A549 (cell line): ENCODE measurements around the gene CALN1. TPM values are rescaled to one million over a fixed set of nuclear protein-coding genes. Genes with fewer than 3 reads are reported as not detected.

ENCODE experiments used
- ATAC-seq, 2 experiments: fragments of 200-7000 bp in 1 of 2; fragments of >200 bp in 1 of 2; cut with Nextera tagmentation in 1 of 2; cut with Tn5 transposase in 1 of 2; 3 replicates each; pipeline versions ENCODE4 v1.8.0 to v1.9.1; 2018 to 2020; ENCODE audit warnings: mild to moderate bottlenecking in 1 of 2, moderate library complexity in 1 of 2
- CTCF ChIA-PET: fragments of 300-600 bp; sonication (Branson Sonifier 250); formaldehyde crosslinking; extraction: SDS; loops from one replicate; lab custom pipeline; 2021; ENCODE audit warnings: antibody characterized with exemption, inconsistent platforms; lab: Yijun Ruan, JAX
- POLR2A ChIA-PET: fragments of 350-600 bp; formaldehyde crosslinking; extraction: SDS; loops from one replicate; lab custom pipeline; 2021; ENCODE audit warnings: antibody characterized with exemption, inconsistent platforms; lab: Yijun Ruan, JAX
- DNase-seq, 2 experiments: peaks; one replicate each; pipeline versions ENCODE4 v3.0.0 to v3.0.0-alpha.2; 2011 to 2016; ENCODE audit warnings: low read depth in 1 of 2, low spot score in 1 of 2
- FAIRE-seq: peaks from 2 replicates; lab custom pipeline; 2011; peaks lifted over from hg19 to GRCh38; lab: Jason Lieb, UNC
- H3K27ac ChIP-seq, 2 experiments: fragments of >200 bp; sonication (Bioruptor Twin); formaldehyde crosslinking; 3 replicates each; pipeline ENCODE4 v1.5.1; 2016 to 2017
- H3K4me1 ChIP-seq: fragments of >200 bp; sonication (Bioruptor Twin); formaldehyde crosslinking; 3 replicates; pipeline ENCODE4 v1.6.1; 2016
- H3K4me2 ChIP-seq: fragments of >200 bp; sonication (Bioruptor Twin); formaldehyde crosslinking; 3 replicates; pipeline ENCODE4 v1.6.1; 2016
- H3K4me3 ChIP-seq: fragments of >200 bp; sonication (Bioruptor Twin); formaldehyde crosslinking; 3 replicates; pipeline ENCODE4 v1.5.1; 2016
- H3K9me3 ChIP-seq: fragments of >200 bp; sonication (Bioruptor Twin); formaldehyde crosslinking; 3 replicates; pipeline ENCODE4 v1.6.1; 2016
- ATOH8 ChIP-seq: fragments of 250-450 bp; sonication (Bioruptor Pico); IDR thresholded peaks from 2 replicates; pipeline ENCODE4 v1.5.0; 2020; ENCODE audit warnings: low read depth, mild to moderate bottlenecking, moderate library complexity
- CEBPB ChIP-seq, 2 experiments: fragments of >200 bp in 1 of 2; sonication (Bioruptor Twin) in 1 of 2; formaldehyde crosslinking in 1 of 2; IDR thresholded peaks; 2 replicates each; pipeline ENCODE4 v1.6.1; 2012 to 2016
- CTCF ChIP-seq: fragments of >200 bp; sonication (Bioruptor Twin); formaldehyde crosslinking; IDR thresholded peaks from 3 replicates; pipeline ENCODE4 v1.5.1; 2016
- E2F6 ChIP-seq: IDR thresholded peaks from 2 replicates; pipeline ENCODE4 v1.6.1; 2012; ENCODE audit warnings: low read depth, borderline replicate concordance
- ELK1 ChIP-seq: fragments of 150-350 bp; IDR thresholded peaks from 2 replicates; pipeline ENCODE4 v1.6.1; 2014; ENCODE audit warnings: low read depth, mild to moderate bottlenecking, low read length
- FOXS1 ChIP-seq: fragments of 250-450 bp; sonication (Bioruptor Pico); IDR thresholded peaks from 2 replicates; pipeline ENCODE4 v1.5.0; 2020; ENCODE audit warnings: mild to moderate bottlenecking, moderate library complexity
- HDAC2 ChIP-seq: fragments of 200-600 bp; sonication (generic); IDR thresholded peaks from 2 replicates; pipeline ENCODE4 v1.6.1; 2016
- HMGXB4 ChIP-seq: fragments of 250-450 bp; sonication (Bioruptor Pico); IDR thresholded peaks from 2 replicates; pipeline ENCODE4 v1.5.0; 2021; ENCODE audit warnings: mild to moderate bottlenecking, moderate library complexity, borderline replicate concordance
- HOXA7 ChIP-seq: fragments of 250-450 bp; sonication (Bioruptor Pico); IDR thresholded peaks from 2 replicates; pipeline ENCODE4 v1.5.0; 2020; ENCODE audit warnings: mild to moderate bottlenecking, moderate library complexity
- HOXB13 ChIP-seq: fragments of 250-450 bp; sonication (Bioruptor Pico); IDR thresholded peaks from 2 replicates; pipeline ENCODE4 v1.5.0; 2020; ENCODE audit warnings: low read depth, mild to moderate bottlenecking, moderate library complexity
- JUN ChIP-seq, 2 experiments: fragments of >200 bp; sonication (Bioruptor Twin); formaldehyde crosslinking; IDR thresholded peaks; 2 replicates in 1 of 2; 3 replicates in 1 of 2; pipeline ENCODE4 v1.6.1; 2016 to 2017
- JUNB ChIP-seq: fragments of >200 bp; sonication (Bioruptor Twin); formaldehyde crosslinking; IDR thresholded peaks from 2 replicates; pipeline ENCODE4 v1.6.1; 2016
- KDM5A ChIP-seq: fragments of 200-600 bp; sonication (generic); IDR thresholded peaks from 2 replicates; pipeline ENCODE4 v1.6.1; 2016; ENCODE audit warnings: antibody characterized with exemption, mild to moderate bottlenecking
- NPAS2 ChIP-seq: fragments of 250-450 bp; sonication (Bioruptor Pico); IDR thresholded peaks from 2 replicates; pipeline ENCODE4 v1.8.0; 2022; ENCODE audit warnings: mild to moderate bottlenecking, moderate library complexity, borderline replicate concordance
- NR3C1 ChIP-seq: fragments of >200 bp; sonication (Bioruptor Twin); formaldehyde crosslinking; IDR thresholded peaks from 3 replicates; pipeline ENCODE4 v1.6.1; 2017
- POLR2A ChIP-seq: IDR thresholded peaks from 2 replicates; pipeline ENCODE4 v1.6.1; 2012; ENCODE audit warnings: mild to moderate bottlenecking, low read length
- POLR2AphosphoS2 ChIP-seq: conservative IDR thresholded peaks from 2 replicates; pipeline ENCODE4 v1.6.1; 2012; ENCODE audit warnings: low read length, improper control_type of control experiment, inconsistent platforms
- RAD21 ChIP-seq, 2 experiments: fragments of >200 bp in 1 of 2; sonication (Bioruptor Twin) in 1 of 2; formaldehyde crosslinking in 1 of 2; IDR thresholded peaks in 1 of 2; conservative IDR thresholded peaks in 1 of 2; 2 replicates in 1 of 2; 3 replicates in 1 of 2; pipeline ENCODE4 v1.6.1; 2012 to 2018; ENCODE audit warnings: inconsistent platforms in 1 of 2
- SMC3 ChIP-seq: fragments of >200 bp; sonication (Bioruptor Twin); formaldehyde crosslinking; IDR thresholded peaks from 3 replicates; pipeline ENCODE4 v1.6.1; 2018; ENCODE audit warnings: inconsistent platforms
- SREBF2 ChIP-seq: fragments of 450-650 bp; IDR thresholded peaks from 2 replicates; pipeline ENCODE4 v1.6.1; 2014; ENCODE audit warnings: mild to moderate bottlenecking, moderate library complexity
- TP53 ChIP-seq: fragments of 250-450 bp; sonication (Bioruptor Pico); IDR thresholded peaks from 2 replicates; pipeline ENCODE4 v1.5.0; 2021; ENCODE audit warnings: mild to moderate bottlenecking, moderate library complexity
- ZFP36 ChIP-seq: fragments of 450-650 bp; IDR thresholded peaks from 2 replicates; pipeline ENCODE4 v1.6.1; 2014; ENCODE audit warnings: borderline replicate concordance; ENCODE audit not compliant: partially characterized antibody
- WGBS: methylation state at CpG from one replicate; pipeline ENCODE4 v1.1.6; 2017; ENCODE audit errors: missing lambda C conversion rate; 5-methylcytosine and 5-hydroxymethylcytosine counted together
- polyA plus RNA-seq, 4 experiments: library from polyadenylated mRNA; depleted of rRNA in 3 of 4; stranded (reverse); fragments of >200 nt; fragmentation: RNase III in 1 of 4; extraction: RNeasy Plus Mini Kit Qiagen cat#74134 plus additional on column Dnase treatment in 1 of 4; gene quantifications; 2 replicates in 3 of 4; 3 replicates in 1 of 4; pipeline ENCODE4 v1.2.3, GENCODE V29; 2011 to 2017

CALN1 gene
- polyA plus RNA-seq, 2 of the 4 experiments (the other 2 are of a cell fraction): not detected

GRCh38 chr7:71753236-71753635 is 658.9 kb downstream of the CALN1 start:
- no peaks in the 10 kb centered on the region for H3K4me1 ChIP-seq
- no peak overlapping the region for H3K27ac ChIP-seq
- FAIRE-seq (no peak), ATAC-seq (no peak), DNase-seq (no peak)
- peaks cover 2% of the 10 kb centered on the region; the same call in 1 of the 3 replicates for H3K9me3 ChIP-seq
- POLR2A ChIA-PET: no interaction called here
- CTCF ChIA-PET: interaction anchor here (1.0 to 1.8 kb wide), 6 partner anchors 17 to 930 kb away, joined by 3 to 7 read pairs (median 4); no protein-coding TSS in a partner anchor
- H3K4me2 ChIP-seq: no peak overlapping the region
- no peak for TF ChIP-seq ZFP36
- TF ChIP-seq HDAC2: no peak
- no peak for TF ChIP-seq NR3C1
- TF ChIP-seq NPAS2: no peak
- no peak for TF ChIP-seq SREBF2
- no peak for TF ChIP-seq POLR2AphosphoS2
- TF ChIP-seq JUNB: no peak
- TF ChIP-seq HOXA7: no peak
- no peak for TF ChIP-seq SMC3
- H3K4me3 ChIP-seq: no peak overlapping the region
- WGBS: 55% methylated on average over 2 of the region's 2 CpGs

GRCh38 chr7:71752171-71752935 is 659.8 kb downstream of the CALN1 start:
- Histone ChIP-seq H3K9me3 (peaks cover 2% of the 10 kb centered on the region; the same call in 1 of the 3 replicates), H3K4me3 (no peak overlapping the region), H3K27ac (no peak overlapping the region), H3K4me1 (no peaks in the 10 kb centered on the region), H3K4me2 (peak overlapping the region; percentile 59)
- TF ChIP-seq RAD21 (conservative IDR thresholded peaks at IDR 0.05 in 1 of 2, IDR thresholded peaks at IDR 0.05 in 1 of 2): peak; percentile 60 to 67
- TF ChIP-seq SMC3: peak; percentile 42; the same call in 1 of the 3 replicates
- TF ChIP-seq ATOH8: no peak
- peak; percentile 46 for TF ChIP-seq CTCF
- peak; percentile 69 for TF ChIP-seq ZFP36
- peak; percentile 12 to 38 for DNase-seq
- WGBS: 13% methylated on average over 7 of the region's 43 CpGs
- CTCF ChIA-PET: interaction anchor here (0.6 to 3.0 kb wide), 20 partner anchors 11 to 929 kb away, joined by 3 to 11 read pairs (median 4); no protein-coding TSS in a partner anchor
- FAIRE-seq: no peak
- POLR2A ChIA-PET: no interaction called here
- peak; percentile 96 for ATAC-seq

- peaks cover 2% of the 10 kb centered on the region; the same call in 1 of the 3 replicates for H3K9me3 ChIP-seq
- DNase-seq: no peak
- H3K27ac ChIP-seq: no peak overlapping the region
- POLR2A ChIA-PET: no interaction called here
- H3K4me2 ChIP-seq: no peak overlapping the region
- ATAC-seq: no peak
- FAIRE-seq: no peak
- no peaks in the 10 kb centered on the region for H3K4me1 ChIP-seq
- H3K4me3 ChIP-seq: no peak overlapping the region
- TF ChIP-seq E2F6: no peak
- TF ChIP-seq ELK1: no peak
- TF ChIP-seq ATOH8: no peak
- TF ChIP-seq JUN (IDR thresholded peaks at IDR 0.05): no peak
- no peak for TF ChIP-seq HOXB13 (CRISPR knock-in tag)
- TF ChIP-seq FOXS1: no peak
- TF ChIP-seq SMC3: no peak
- TF ChIP-seq JUNB: no peak
- no peak for TF ChIP-seq KDM5A
- no peak for TF ChIP-seq POLR2A
- no peak for TF ChIP-seq TP53 (CRISPR knock-in tag)
- no peak for TF ChIP-seq SREBF2
- TF ChIP-seq CTCF: no peak
- no peak for TF ChIP-seq HMGXB4 (CRISPR knock-in tag)
- no peak for TF ChIP-seq CEBPB (IDR thresholded peaks at IDR 0.05)
- CTCF ChIA-PET: interaction anchor here (3.0 kb wide), 1 partner anchor 14 kb away, joined by 9 read pairs; no protein-coding TSS in a partner anchor
- 25% methylated on average over 6 of the region's 6 CpGs for WGBS
These were observed 661.8 kb downstream of the CALN1 start for GRCh38 chr7:71750290-71750689.
